Measurements from ENCODE around the gene RNU6-8.

The RNU6-8 gene

GRCh38 chr14:32202998-32203882 lies at the start of gene RNU6-8:
TSS of gene RNU6-8 (minus strand) at chr14:32203269.
- DNase-seq (ENCODE audit: low spot score) = peak; percentile 63

GRCh38 chr14:32252030-32252670 lies 49.1 kb upstream of the RNU6-8 start:
- peak; percentile 61 for DNase-seq (ENCODE audit: low spot score)

GRCh38 chr14:32251530-32251929 lies 48.5 kb upstream of the RNU6-8 start:
- DNase-seq (ENCODE audit: low spot score) = no peak

- DNase-seq (ENCODE audit: low spot score) = no peak
Measured at GRCh38 chr14:32250681-32251080, 47.6 kb upstream of the RNU6-8 start.

- DNase-seq (ENCODE audit: low spot score) = no peak
Measured at GRCh38 chr14:32249780-32250179, 46.7 kb upstream of the RNU6-8 start.

- no peak for DNase-seq (ENCODE audit: low spot score)
Measured at GRCh38 chr14:32249371-32249770, 46.3 kb upstream of the RNU6-8 start.

GRCh38 chr14:32246751-32247150 lies 43.7 kb upstream of the RNU6-8 start:
- no peak for DNase-seq (ENCODE audit: low spot score)

- no peak for DNase-seq (ENCODE audit: low spot score)
Measured at GRCh38 chr14:32244404-32244803, 41.3 kb upstream of the RNU6-8 start.

- DNase-seq (ENCODE audit: low spot score) = no peak
Measured at GRCh38 chr14:32233260-32233659, 30.2 kb upstream of the RNU6-8 start.

GRCh38 chr14:32232481-32232880 lies 29.4 kb upstream of the RNU6-8 start:
- DNase-seq (ENCODE audit: low spot score) = no peak

- no peak for DNase-seq (ENCODE audit: low spot score)
Measured at GRCh38 chr14:32230695-32231280, 27.7 kb upstream of the RNU6-8 start.

- DNase-seq (ENCODE audit: low spot score) = no peak
Measured at GRCh38 chr14:32230181-32230580, 27.1 kb upstream of the RNU6-8 start.

- no peak for DNase-seq (ENCODE audit: low spot score)
Measured at GRCh38 chr14:32226056-32226455, 23.0 kb upstream of the RNU6-8 start.

- no peak for DNase-seq (ENCODE audit: low spot score)
Measured at GRCh38 chr14:32225378-32225920, 22.4 kb upstream of the RNU6-8 start.

GRCh38 chr14:32224737-32225377 lies 21.8 kb upstream of the RNU6-8 start:
- no peak for DNase-seq (ENCODE audit: low spot score)

GRCh38 chr14:32217301-32217700 lies 14.2 kb upstream of the RNU6-8 start:
- DNase-seq (ENCODE audit: low spot score) = no peak

- no peak for DNase-seq (ENCODE audit: low spot score)
Measured at GRCh38 chr14:32212833-32213232, 9.8 kb upstream of the RNU6-8 start.

GRCh38 chr14:32211068-32211404 lies 8.0 kb upstream of the RNU6-8 start:
- DNase-seq (ENCODE audit: low spot score) = no peak

GRCh38 chr14:32209471-32209870 lies 6.4 kb upstream of the RNU6-8 start:
- DNase-seq (ENCODE audit: low spot score) = no peak

GRCh38 chr14:32208490-32208889 lies 5.4 kb upstream of the RNU6-8 start:
- DNase-seq (ENCODE audit: low spot score) = no peak

- DNase-seq (ENCODE audit: low spot score) = no peak
Measured at GRCh38 chr14:32206552-32206951, 3.5 kb upstream of the RNU6-8 start.

GRCh38 chr14:32205984-32206383 lies 2.9 kb upstream of the RNU6-8 start:
- DNase-seq (ENCODE audit: low spot score) = no peak
